Kidney epithelial cell (primary cell): ENCODE results near the gene RPL19. TPM values are rescaled to one million over a fixed set of nuclear protein-coding genes. Genes with fewer than 3 reads are reported as not detected.

ENCODE experiments used
- DNase-seq: peaks from one replicate; pipeline ENCODE4 v3.0.0-alpha.2; 2010; ENCODE audit warnings: low read depth
- H3K27me3 ChIP-seq: 2 replicates; pipeline ENCODE4 v1.6.0; 2011; ENCODE audit warnings: low read length; ENCODE audit not compliant: control insufficient read depth, insufficient read depth
- H3K36me3 ChIP-seq: 2 replicates; pipeline ENCODE4 v1.5.1; 2011; ENCODE audit warnings: low read length; ENCODE audit not compliant: control insufficient read depth, insufficient read depth
- H3K4me3 ChIP-seq: 2 replicates; pipeline ENCODE4 v1.5.1; 2011; ENCODE audit warnings: low read depth, mild to moderate bottlenecking, control low read depth, low read length
- CTCF ChIP-seq: IDR thresholded peaks from 2 replicates; pipeline ENCODE4 v1.5.1; 2011; ENCODE audit warnings: mild to moderate bottlenecking, moderate library complexity, low read length, control low read depth, inconsistent platforms; ENCODE audit not compliant: insufficient read depth, poor library complexity, severe bottlenecking
- total RNA-seq: library from RNA; depleted of rRNA; stranded (reverse); fragments of >200 nt; gene quantifications from 2 replicates; pipeline ENCODE4 v1.2.3, GENCODE V29; 2015

Gene RPL19
- total RNA-seq, 1 donor from 2014 or later, result 4,555 TPM

GRCh38 chr17:39230361-39230760, 30.3 kb downstream of the RPL19 start:
- DNase-seq, result no peak
- no peak overlapping the region for H3K4me3 ChIP-seq
- TF ChIP-seq CTCF, result no peak
- H3K36me3 ChIP-seq, result no peaks in the 10 kb centered on the region
- peaks cover 45% of the 10 kb centered on the region for H3K27me3 ChIP-seq

GRCh38 chr17:39231091-39231561, 31.0 kb downstream of the RPL19 start:
- Histone ChIP-seq H3K4me3 (no peak overlapping the region), H3K27me3 (peaks cover 38% of the 10 kb centered on the region), H3K36me3 (no peaks in the 10 kb centered on the region)
- TF ChIP-seq CTCF, result no peak
- no peak for DNase-seq

- Histone ChIP-seq H3K4me3 (no peak overlapping the region), H3K36me3 (no peaks in the 10 kb centered on the region), H3K27me3 (peaks cover 31% of the 10 kb centered on the region)
- peak; percentile 89 for TF ChIP-seq CTCF
- no peak for DNase-seq
Observed at GRCh38 chr17:39231591-39232551, 31.8 kb downstream of the RPL19 start.

- DNase-seq, result peak; percentile 31
- H3K27me3 ChIP-seq, result peaks cover 17% of the 10 kb centered on the region
- no peak overlapping the region for H3K4me3 ChIP-seq
- no peaks in the 10 kb centered on the region for H3K36me3 ChIP-seq
- TF ChIP-seq CTCF, result peak; percentile 93
Observed at GRCh38 chr17:39235555-39236449, 35.7 kb downstream of the RPL19 start.

- TF ChIP-seq CTCF, result no peak
- Histone ChIP-seq H3K4me3 (no peak overlapping the region), H3K27me3 (peaks cover 13% of the 10 kb centered on the region), H3K36me3 (no peaks in the 10 kb centered on the region)
- no peak for DNase-seq
Observed at GRCh38 chr17:39236450-39236927, 36.4 kb downstream of the RPL19 start.
